ENCODE data around the gene POLDIP2. TPM values are rescaled to one million over a fixed set of nuclear protein-coding genes. Genes with fewer than 3 reads are reported as not detected.

POLDIP2 gene
- total and polyA plus RNA-seq, 9 of the 15 experiments (the other 6 are each of a cell fraction or from before 2014, with no cell fraction given), result 22.0 to 137 (median 104) TPM

DNA sequence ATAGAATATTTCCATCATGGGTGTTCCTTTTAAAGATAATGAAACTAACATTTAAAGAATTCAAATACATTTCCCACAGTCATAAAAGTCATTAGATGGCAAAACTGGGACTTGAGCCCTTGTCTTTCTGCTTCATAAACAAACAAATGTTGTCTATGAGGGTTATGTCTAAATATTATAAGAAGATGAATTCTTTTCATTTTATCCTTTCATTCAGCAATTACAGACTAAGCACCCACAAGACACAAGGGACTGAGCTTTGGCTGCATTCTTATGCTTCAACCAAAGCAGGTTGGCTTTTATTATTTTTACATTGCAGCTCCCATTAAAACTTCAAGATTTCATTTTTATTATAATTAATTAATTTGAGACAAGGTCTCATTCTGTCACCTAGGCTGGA lies 29.1 kb upstream of the POLDIP2 start (continued):
- TF ChIP-seq, protein P1, sequence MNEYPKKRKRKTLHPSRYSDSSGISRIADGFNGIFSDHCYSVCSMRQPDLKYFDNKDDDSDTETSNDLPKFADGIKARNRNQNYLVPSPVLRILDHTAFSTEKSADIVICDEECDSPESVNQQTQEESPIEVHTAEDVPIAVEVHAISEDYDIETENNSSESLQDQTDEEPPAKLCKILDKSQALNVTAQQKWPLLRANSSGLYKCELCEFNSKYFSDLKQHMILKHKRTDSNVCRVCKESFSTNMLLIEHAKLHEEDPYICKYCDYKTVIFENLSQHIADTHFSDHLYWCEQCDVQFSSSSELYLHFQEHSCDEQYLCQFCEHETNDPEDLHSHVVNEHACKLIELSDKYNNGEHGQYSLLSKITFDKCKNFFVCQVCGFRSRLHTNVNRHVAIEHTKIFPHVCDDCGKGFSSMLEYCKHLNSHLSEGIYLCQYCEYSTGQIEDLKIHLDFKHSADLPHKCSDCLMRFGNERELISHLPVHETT (CRISPR knock-in tag; conservative IDR thresholded peaks at IDR 0.05 in 1 of 2, IDR thresholded peaks at IDR 0.05 in 1 of 2), result no peak
- TF ChIP-seq POLR3G (IDR thresholded peaks at IDR 0.05; ENCODE audit: extremely low read depth, insufficient read length, insufficient replicate concordance), result no peak
- no peak for TF ChIP-seq C11orf30 (IDR thresholded peaks at IDR 0.05; ENCODE audit: low read depth)
- TF ChIP-seq KDM1A (IDR thresholded peaks at IDR 0.05), result no peak
- TF ChIP-seq PHF8 (IDR thresholded peaks at IDR 0.05; ENCODE audit: borderline replicate concordance, low read length), result no peak
- TF ChIP-seq TCF3 (CRISPR knock-in tag; IDR thresholded peaks at IDR 0.05), result no peak

DNA sequence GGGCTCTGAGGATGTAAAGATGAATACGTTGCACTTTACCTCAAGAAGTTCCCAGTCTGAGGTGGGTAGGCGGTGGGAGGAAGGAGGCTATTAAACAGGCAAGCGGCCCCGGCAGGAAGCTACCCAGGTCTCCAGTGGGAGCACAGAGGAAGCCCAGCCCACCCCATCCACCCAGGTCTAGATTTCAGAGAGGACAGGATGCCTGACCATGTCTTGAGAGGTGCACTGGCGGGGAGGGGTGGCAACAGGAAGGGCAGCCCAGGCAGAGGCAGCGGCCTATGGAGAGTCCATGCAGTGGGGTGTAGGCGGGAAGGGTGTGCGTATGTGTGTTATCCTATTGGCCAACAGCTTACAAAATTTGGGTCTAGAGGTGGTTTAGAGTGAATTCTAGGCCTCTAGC lies 28.1 kb upstream of the POLDIP2 start:
- FAIRE-seq (no peak), DNase-seq (ENCODE audit: extremely low read depth in 1 of 4, low spot score in 3 of 4) (no peak), ATAC-seq (no peak)
- WGBS (ENCODE audit: insufficient coverage, low coverage, missing lambda C conversion rate), result 63% methylated on average over 8 of the region's 8 CpGs
- H3K27me3 ChIP-seq (ENCODE audit: control insufficient read depth in 2 of 2, insufficient read depth in 2 of 2, low read length in 2 of 2), result peaks cover 11 to 44% of the 10 kb centered on the region in 2 experiments; a peak in 3 of 5 replicates
- intact Hi-C loops (cut with micrococcal nuclease), result no loop called here
- H4K20me1 ChIP-seq (replicated peaks; ENCODE audit: control insufficient read depth, insufficient read depth, low read length), result no peaks in the 10 kb centered on the region
- no peaks in the 10 kb centered on the region for H3K9me3 ChIP-seq (replicated peaks; ENCODE audit: control insufficient read depth, insufficient read depth, low read depth, low read length)
- no peak overlapping the region for H3K4me2 ChIP-seq (ENCODE audit: insufficient read depth, low read length)
- in situ Hi-C loops (cut with MboI), result no loop called here
- ChIA-PET POLR2A (interaction anchor here (0.6 kb wide), 1 partner anchor 9 kb away, joined by 5 read pairs; no protein-coding TSS in a partner anchor), CTCF (ENCODE audit: low intra/inter-chr PET ratio) (no interaction called here)
- peaks cover 6 to 26% of the 10 kb centered on the region in 2 experiments; a peak in 4 of 5 replicates for H3K4me1 ChIP-seq (replicated peaks in 1 of 2; ENCODE audit: control insufficient read depth in 2 of 2, insufficient read depth in 2 of 2, low read length in 2 of 2)
- no peak overlapping the region for H2AFZ ChIP-seq (ENCODE audit: low read depth, low read length)
- no peaks in the 10 kb centered on the region for H3K79me2 ChIP-seq (ENCODE audit: control insufficient read depth, insufficient read depth, low read length)
- H3K27ac ChIP-seq (ENCODE audit: extremely low read depth, low read depth, low read length), result no peak overlapping the region
- H3K9me1 ChIP-seq (ENCODE audit: control insufficient read depth, insufficient read depth, low read length), result no peaks in the 10 kb centered on the region
- H3K9ac ChIP-seq (ENCODE audit: insufficient read depth in 1 of 2, low read depth in 2 of 2, low read length in 2 of 2), result peak overlapping the region in 1 of 2 experiments; percentile 40; a peak in 1 of 4 replicates
- no TSS peak for BruUV-seq (replicated peaks)
- TF ChIP-seq, protein P2, sequence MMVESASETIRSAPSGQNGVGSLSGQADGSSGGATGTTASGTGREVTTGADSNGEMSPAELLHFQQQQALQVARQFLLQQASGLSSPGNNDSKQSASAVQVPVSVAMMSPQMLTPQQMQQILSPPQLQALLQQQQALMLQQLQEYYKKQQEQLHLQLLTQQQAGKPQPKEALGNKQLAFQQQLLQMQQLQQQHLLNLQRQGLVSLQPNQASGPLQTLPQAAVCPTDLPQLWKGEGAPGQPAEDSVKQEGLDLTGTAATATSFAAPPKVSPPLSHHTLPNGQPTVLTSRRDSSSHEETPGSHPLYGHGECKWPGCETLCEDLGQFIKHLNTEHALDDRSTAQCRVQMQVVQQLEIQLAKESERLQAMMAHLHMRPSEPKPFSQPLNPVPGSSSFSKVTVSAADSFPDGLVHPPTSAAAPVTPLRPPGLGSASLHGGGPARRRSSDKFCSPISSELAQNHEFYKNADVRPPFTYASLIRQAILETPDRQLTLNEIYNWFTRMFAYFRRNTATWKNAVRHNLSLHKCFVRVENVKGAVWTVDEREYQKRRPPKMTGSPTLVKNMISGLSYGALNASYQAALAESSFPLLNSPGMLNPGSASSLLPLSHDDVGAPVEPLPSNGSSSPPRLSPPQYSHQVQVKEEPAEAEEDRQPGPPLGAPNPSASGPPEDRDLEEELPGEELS (CRISPR knock-in tag; IDR thresholded peaks at IDR 0.05; ENCODE audit: borderline replicate concordance), result no peak
- no peaks in the 10 kb centered on the region for H3K36me3 ChIP-seq (ENCODE audit: control insufficient read depth, insufficient read depth, low read length)
- H3K4me3 ChIP-seq, result no peak overlapping the region

Measured in K562 (cell line).